IMR-90 (cell line): ENCODE results near the gene ATXN10. TPM values are rescaled to one million over a fixed set of nuclear protein-coding genes. Genes with fewer than 3 reads are reported as not detected.

ENCODE experiments used
- ATAC-seq: fragments of 200-7000 bp; cut with Tn5 transposase; 2 replicates; pipeline ENCODE4 v1.9.1; 2020; ENCODE audit warnings: low read depth, mild to moderate bottlenecking, moderate library complexity
- BruUV-seq: library from RNA; stranded (reverse); fragments of 400-500 nt; replicated peaks from 2 replicates; lab custom pipeline; 2021; lab: Mats Ljungman, UMichigan
- CTCF ChIA-PET: fragments of 300-600 bp; formaldehyde crosslinking; extraction: SDS; loops from one replicate; lab custom pipeline; 2021; ENCODE audit warnings: antibody characterized with exemption; lab: Yijun Ruan, JAX
- POLR2A ChIA-PET: fragments of 300-600 bp; sonication (Branson Sonifier 250); formaldehyde crosslinking; loops from one replicate; lab custom pipeline; 2022; ENCODE audit warnings: antibody characterized with exemption; ENCODE audit not compliant: unreplicated experiment; lab: Charles Lee
- DNase-seq: peaks from one replicate; pipeline ENCODE4 v3.0.0; 2013
- H2AFZ ChIP-seq: replicated peaks from 2 replicates; pipeline ENCODE3; 2013; ENCODE audit warnings: low read length, mild to moderate bottlenecking; ENCODE audit not compliant: poor library complexity
- H2AK5ac ChIP-seq: 2 replicates; pipeline ENCODE4 v1.6.1; 2013; ENCODE audit warnings: low read depth, low read length, inconsistent platforms
- H2AK9ac ChIP-seq: replicated peaks from 2 replicates; pipeline ENCODE3; 2013; ENCODE audit warnings: mild to moderate bottlenecking, low read depth, low read length, moderate library complexity; ENCODE audit not compliant: poor library complexity
- H2BK120ac ChIP-seq: 2 replicates; pipeline ENCODE4 v1.6.1; 2013; ENCODE audit warnings: low read depth, low read length, inconsistent platforms
- H2BK15ac ChIP-seq: 3 replicates; pipeline ENCODE4 v1.6.1; 2013; ENCODE audit warnings: low read depth, low read length, inconsistent platforms
- H2BK20ac ChIP-seq: 2 replicates; pipeline ENCODE4 v1.6.1; 2013; ENCODE audit warnings: low read depth, mild to moderate bottlenecking, inconsistent platforms, low read length, moderate library complexity
- H2BK5ac ChIP-seq: 2 replicates; pipeline ENCODE4 v1.6.1; 2013; ENCODE audit warnings: mild to moderate bottlenecking, low read depth, low read length, inconsistent platforms; ENCODE audit not compliant: poor library complexity, severe bottlenecking
- H3K14ac ChIP-seq: replicated peaks from 2 replicates; pipeline ENCODE4 v1.6.1; 2013; ENCODE audit warnings: low read depth, low read length, inconsistent platforms
- H3K18ac ChIP-seq: 2 replicates; pipeline ENCODE4 v1.6.1; 2013; ENCODE audit warnings: low read depth, low read length, control low read depth
- H3K23ac ChIP-seq: 2 replicates; pipeline ENCODE4 v1.6.1; 2013; ENCODE audit warnings: low read depth, low read length, inconsistent platforms
- H3K27ac ChIP-seq: 2 replicates; pipeline ENCODE4 v1.5.1; 2013; ENCODE audit warnings: mild to moderate bottlenecking, control low read depth, low read length; ENCODE audit not compliant: insufficient read depth
- H3K27me3 ChIP-seq: 2 replicates; pipeline ENCODE4 v1.6.1; 2013; ENCODE audit warnings: low read length; ENCODE audit not compliant: control insufficient read depth, insufficient read depth
- H3K36me3 ChIP-seq: 2 replicates; pipeline ENCODE4 v1.6.1; 2013; ENCODE audit warnings: low read length, mixed read lengths; ENCODE audit not compliant: control insufficient read depth, insufficient read depth
- H3K4ac ChIP-seq: 2 replicates; pipeline ENCODE4 v1.6.1; 2013; ENCODE audit warnings: low read depth, low read length, inconsistent platforms
- H3K4me1 ChIP-seq: 2 replicates; pipeline ENCODE4 v1.6.1; 2013; ENCODE audit warnings: low read length, mixed read lengths; ENCODE audit not compliant: control insufficient read depth, insufficient read depth
- H3K4me2 ChIP-seq: 2 replicates; pipeline ENCODE4 v1.6.1; 2013; ENCODE audit warnings: low read depth, mild to moderate bottlenecking, control low read depth, low read length, moderate library complexity
- H3K4me3 ChIP-seq: 2 replicates; pipeline ENCODE4 v1.5.1; 2013; ENCODE audit warnings: low read depth, mild to moderate bottlenecking, control low read depth, low read length, moderate library complexity; ENCODE audit not compliant: insufficient read depth
- H3K56ac ChIP-seq: 2 replicates; pipeline ENCODE4 v1.6.1; 2013; ENCODE audit warnings: low read length, inconsistent platforms; ENCODE audit not compliant: insufficient read depth; ENCODE audit errors: extremely low read depth
- H3K79me1 ChIP-seq, 2 experiments: 2 replicates each; pipeline ENCODE4 v1.6.1; 2013; ENCODE audit warnings: low read length in 2 of 2, inconsistent platforms in 1 of 2, low read depth in 1 of 2
- H3K9ac ChIP-seq: 2 replicates; pipeline ENCODE4 v1.6.1; 2013; ENCODE audit warnings: low read depth, low read length, control low read depth
- H3K9me1 ChIP-seq: 2 replicates; pipeline ENCODE4 v1.6.1; 2013; ENCODE audit warnings: low read length, inconsistent platforms; ENCODE audit not compliant: insufficient read depth
- H3K9me3 ChIP-seq: 2 replicates; pipeline ENCODE4 v1.6.1; 2013; ENCODE audit warnings: low read length; ENCODE audit not compliant: control insufficient read depth, insufficient read depth
- H4K20me1 ChIP-seq: 2 replicates; pipeline ENCODE4 v1.6.1; 2013; ENCODE audit warnings: low read length, inconsistent platforms; ENCODE audit not compliant: insufficient read depth
- H4K5ac ChIP-seq: 2 replicates; pipeline ENCODE4 v1.6.1; 2013; ENCODE audit warnings: mild to moderate bottlenecking, low read depth, low read length, control low read depth
- H4K8ac ChIP-seq, 2 experiments: 2 replicates each; pipeline ENCODE4 v1.6.1; 2013; ENCODE audit warnings: low read depth in 2 of 2, low read length in 2 of 2, control low read depth in 1 of 2, inconsistent platforms in 1 of 2
- H4K91ac ChIP-seq: 2 replicates; pipeline ENCODE4 v1.6.1; 2013; ENCODE audit warnings: low read depth, low read length, inconsistent platforms; ENCODE audit not compliant: insufficient read depth
- BHLHE40 ChIP-seq: fragments of 150-350 bp; IDR thresholded peaks from 2 replicates; pipeline ENCODE4 v1.6.1; 2016; ENCODE audit warnings: mild to moderate bottlenecking, low read depth, low read length
- CEBPB ChIP-seq: IDR thresholded peaks from 2 replicates; pipeline ENCODE4 v1.6.1; 2012; ENCODE audit warnings: low read depth, low read length, improper control_type of control experiment
- MAFK ChIP-seq: IDR thresholded peaks from 2 replicates; pipeline ENCODE4 v1.6.1; 2012; ENCODE audit warnings: low read depth, low read length, improper control_type of control experiment
- MAZ ChIP-seq: IDR thresholded peaks from 2 replicates; pipeline ENCODE4 v1.6.1; 2012; ENCODE audit warnings: low read depth, mild to moderate bottlenecking, low read length, improper control_type of control experiment, moderate library complexity, borderline replicate concordance
- MXI1 ChIP-seq: IDR thresholded peaks from 2 replicates; pipeline ENCODE4 v1.6.1; 2012; ENCODE audit warnings: low read depth, mild to moderate bottlenecking, low read length, moderate library complexity, borderline replicate concordance
- NFE2L2 ChIP-seq: fragments of 150-350 bp; IDR thresholded peaks from 2 replicates; pipeline ENCODE4 v1.6.1; 2016; ENCODE audit warnings: low read depth, mild to moderate bottlenecking, low read length
- POLR2A ChIP-seq: IDR thresholded peaks from 2 replicates; pipeline ENCODE4 v1.6.1; 2012; ENCODE audit warnings: mild to moderate bottlenecking, low read depth, low read length
- RAD21 ChIP-seq: IDR thresholded peaks from 2 replicates; pipeline ENCODE4 v1.6.1; 2012; ENCODE audit warnings: low read length, improper control_type of control experiment
- SMC3 ChIP-seq: fragments of 150-350 bp; IDR thresholded peaks from 2 replicates; pipeline ENCODE4 v1.6.1; 2016; ENCODE audit warnings: low read depth, mild to moderate bottlenecking, antibody characterized with exemption, low read length, moderate library complexity
- USF2 ChIP-seq: fragments of 150-350 bp; IDR thresholded peaks from 2 replicates; pipeline ENCODE4 v1.6.1; 2017; ENCODE audit warnings: mild to moderate bottlenecking, antibody characterized with exemption, low read length, low read depth
- WGBS, 2 experiments: methylation state at CpG; one replicate each; pipeline versions ENCODE4 v1.1.5 to v1.1.7; 2013; ENCODE audit warnings: missing lambda C conversion rate in 2 of 2; ENCODE audit not compliant: insufficient read length in 1 of 2; ENCODE audit errors: extremely low coverage in 2 of 2; 5-methylcytosine and 5-hydroxymethylcytosine counted together
- dilution Hi-C: fragments of 300-500 bp; cut with HindIII; formaldehyde crosslinking; loops from one replicate; pipeline ENCODE4 v1.14.3; 2018; ENCODE audit warnings: low sequenced_read_pairs; ENCODE audit not compliant: unreplicated experiment
- in situ Hi-C: fragments of 300-500 bp; cut with MboI; formaldehyde crosslinking; loops from 3 replicates; pipeline ENCODE4 v1.14.3; 2019; ENCODE audit warnings: low sequenced_read_pairs, inconsistent platforms, mixed read lengths
- intact Hi-C: fragments of 100-400 bp; cut with micrococcal nuclease; formaldehyde crosslinking; loops from 2 replicates; pipeline ENCODE4 v1.10.0; 2022
- polyA plus RNA-seq, 3 experiments: library from polyadenylated mRNA; depleted of rRNA; stranded (reverse); fragments of >200 nt; gene quantifications; 2 replicates each; pipeline ENCODE4 v1.2.3, GENCODE V29; 2012; ENCODE audit warnings: low replicate concordance in 1 of 3
- total RNA-seq: library from RNA; depleted of rRNA; stranded (reverse); fragments of >200 nt; gene quantifications from 2 replicates; pipeline ENCODE4 v1.2.3, GENCODE V29; 2012

Gene ATXN10
- total and polyA plus RNA-seq, 2 of the 4 experiments (the other 2 are of a cell fraction): 116 to 231 TPM

DNA sequence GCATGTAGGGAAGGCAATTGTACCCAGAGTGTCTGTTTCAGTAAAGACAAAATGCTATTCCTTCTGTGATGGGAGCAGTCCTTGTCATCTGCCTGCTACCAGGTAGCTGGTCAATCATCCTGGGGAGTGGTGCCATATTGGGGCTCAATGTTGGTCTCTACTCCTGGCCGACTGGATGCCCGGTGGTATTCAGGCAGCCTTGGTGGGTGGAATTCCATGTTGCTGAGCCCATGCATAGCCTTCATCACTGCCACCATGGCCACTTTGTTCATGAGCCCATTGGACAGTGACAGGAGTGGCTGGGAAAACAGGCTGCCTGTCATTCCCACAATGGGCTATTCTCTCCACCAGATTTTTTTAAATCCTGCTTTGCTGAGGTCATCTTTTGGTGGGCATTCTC lies 184.3 kb downstream of the ATXN10 start:
- no peak overlapping the region for H3K27ac ChIP-seq
- H4K91ac ChIP-seq: no peak overlapping the region
- no peaks in the 10 kb centered on the region for H3K27me3 ChIP-seq
- CTCF ChIA-PET: no interaction called here
- H2BK120ac ChIP-seq: no peak overlapping the region
- H3K9ac ChIP-seq: no peak overlapping the region
- WGBS, 2 experiments: 100% methylated on average over 1 of the region's 2 CpGs; no CpG with 5 or more reads in 1 of the 2 experiments
- H3K4ac ChIP-seq: no peak overlapping the region
- no peaks in the 10 kb centered on the region for H3K4me1 ChIP-seq
- BruUV-seq: no TSS peak
- TF ChIP-seq NFE2L2 (no peak), BHLHE40 (no peak), POLR2A (no peak), USF2 (no peak), MAFK (no peak), RAD21 (no peak), SMC3 (no peak), MXI1 (no peak), MAZ (no peak), CEBPB (no peak)
- in situ Hi-C loops (no loop called here), dilution Hi-C loops (no loop called here), intact Hi-C loops (no loop called here)
- H3K36me3 ChIP-seq: peaks cover 20% of the 10 kb centered on the region
- H2AK9ac ChIP-seq: no peak overlapping the region
- no peak overlapping the region for H3K23ac ChIP-seq
- H3K18ac ChIP-seq: no peak overlapping the region
- no peak overlapping the region for H2BK15ac ChIP-seq
- no peak overlapping the region for H3K14ac ChIP-seq
- POLR2A ChIA-PET: no interaction called here
- DNase-seq: no peak
- H4K20me1 ChIP-seq: no peaks in the 10 kb centered on the region
- no peak overlapping the region for H3K4me2 ChIP-seq
- no peak overlapping the region for H2BK5ac ChIP-seq
- no peak overlapping the region for H4K8ac ChIP-seq
- H3K4me3 ChIP-seq: no peak overlapping the region
- no peak overlapping the region for H2BK20ac ChIP-seq
- H2AK5ac ChIP-seq: no peak overlapping the region
- peaks cover 7% of the 10 kb centered on the region for H3K9me3 ChIP-seq
- H3K9me1 ChIP-seq: peaks cover 8% of the 10 kb centered on the region
- H3K79me1 ChIP-seq: no peaks in the 10 kb centered on the region
- H4K5ac ChIP-seq: no peak overlapping the region
- H2AFZ ChIP-seq: no peak overlapping the region
- no peak overlapping the region for H3K56ac ChIP-seq
- no peak for ATAC-seq
